ENCODE data around the gene UPF2.

GRCh38 chr10:12091421-12091820, 48.8 kb upstream of the UPF2 start:
- TF ChIP-seq EZH2 (IDR thresholded peaks at IDR 0.05) (no peak), POLR2AphosphoS5 (IDR thresholded peaks at IDR 0.05; ENCODE audit: borderline replicate concordance, low read depth, low read length) (no peak), FOXP2 (optimal IDR thresholded peaks at IDR 0.05; ENCODE audit: control extremely low read depth, extremely low read length, insufficient read depth) (no peak)

All from SK-N-MC (cell line).